ENCODE measurements around the gene ATXN2. TPM values are rescaled to one million over a fixed set of nuclear protein-coding genes. Genes with fewer than 3 reads are reported as not detected.

ATXN2 gene
- total RNA-seq, 1 experiment from 2014 or later = 17.2 TPM

- Histone ChIP-seq H4K20me1 (ENCODE audit: low read length) (peaks cover 24% of the 10 kb centered on the region), H3K4me2 (ENCODE audit: low read length) (no peak overlapping the region), H3K9ac (ENCODE audit: low read length) (no peak overlapping the region), H3K9me3 (ENCODE audit: low read length) (no peaks in the 10 kb centered on the region), H3K27ac (ENCODE audit: low read length) (no peak overlapping the region), H3K4me1 (ENCODE audit: insufficient read depth, low read length) (peaks cover 22% of the 10 kb centered on the region), H3K9me2 (replicated peaks; ENCODE audit: low read length) (no peaks in the 10 kb centered on the region), H3K4me3 (ENCODE audit: low read length) (no peak overlapping the region), H3K27me3 (ENCODE audit: low read length) (no peaks in the 10 kb centered on the region), H3K79me2 (ENCODE audit: low read length) (peaks cover 99% of the 10 kb centered on the region), H3K36me3 (ENCODE audit: low read depth, low read length) (no peaks in the 10 kb centered on the region), H3F3A (ENCODE audit: low read length, unreplicated experiment) (no peaks in the 10 kb centered on the region), H2AFZ (ENCODE audit: low read length) (no peak overlapping the region)
- POLR2A ChIA-PET (ENCODE audit: unreplicated experiment) = no interaction called here
- ATAC-seq = no peak
- CTCF ChIA-PET = no interaction called here
- no TSS peak for BruUV-seq (replicated peaks)
- no peak for DNase-seq
- TF ChIP-seq EZH2phosphoT487 (IDR thresholded peaks at IDR 0.05; ENCODE audit: borderline replicate concordance, low read length) = no peak
- intact Hi-C loops (cut with micrococcal nuclease) = no loop called here
Measured at GRCh38 chr12:111590552-111590951, 8.6 kb downstream of the ATXN2 start.

DNA sequence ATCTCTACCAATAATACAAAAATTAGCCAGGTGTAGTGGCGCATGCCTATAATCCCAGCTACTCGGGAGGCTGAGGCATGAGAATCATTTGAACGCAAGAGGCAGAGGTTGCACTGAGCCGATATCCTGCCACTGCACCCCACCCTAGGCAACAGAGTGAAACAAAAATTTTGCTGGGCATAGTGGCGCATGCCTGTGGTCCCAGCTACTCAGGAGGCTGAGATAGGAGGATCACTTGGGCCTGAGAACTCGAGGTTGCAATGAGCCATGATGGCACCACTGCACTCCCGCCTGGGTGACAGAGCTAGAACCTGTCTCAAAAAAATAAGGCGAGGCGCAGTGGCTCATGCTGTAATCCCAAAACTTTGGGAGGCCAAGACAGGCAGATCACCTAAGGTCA is 9.5 kb downstream of the ATXN2 start:
- H2AFZ ChIP-seq (ENCODE audit: low read length) = no peak overlapping the region
- intact Hi-C loops (cut with micrococcal nuclease) = no loop called here
- H3K79me2 ChIP-seq (ENCODE audit: low read length) = peaks cover 99% of the 10 kb centered on the region
- BruUV-seq (replicated peaks) = no TSS peak
- no peaks in the 10 kb centered on the region for H3K27me3 ChIP-seq (ENCODE audit: low read length)
- CTCF ChIA-PET = no interaction called here
- ATAC-seq = no peak
- H3K36me3 ChIP-seq (ENCODE audit: low read depth, low read length) = no peaks in the 10 kb centered on the region
- TF ChIP-seq EZH2phosphoT487 (IDR thresholded peaks at IDR 0.05; ENCODE audit: borderline replicate concordance, low read length) = no peak
- no peak for TF ChIP-seq EZH2 (IDR thresholded peaks at IDR 0.05; ENCODE audit: low read length, unreplicated experiment)
- no peak for TF ChIP-seq CTCF (conservative IDR thresholded peaks at IDR 0.05; ENCODE audit: low read depth, low read length)
- H3K27ac ChIP-seq (ENCODE audit: low read length) = no peak overlapping the region
- H4K20me1 ChIP-seq (ENCODE audit: low read length) = peaks cover 19% of the 10 kb centered on the region
- H3K9me2 ChIP-seq (replicated peaks; ENCODE audit: low read length) = no peaks in the 10 kb centered on the region
- H3K9ac ChIP-seq (ENCODE audit: low read length) = no peak overlapping the region
- no peak overlapping the region for H3K4me3 ChIP-seq (ENCODE audit: low read length)
- H3K4me1 ChIP-seq (ENCODE audit: insufficient read depth, low read length) = peaks cover 16% of the 10 kb centered on the region
- no peaks in the 10 kb centered on the region for H3F3A ChIP-seq (ENCODE audit: low read length, unreplicated experiment)
- POLR2A ChIA-PET (ENCODE audit: unreplicated experiment) = no interaction called here
- DNase-seq = no peak
- H3K9me3 ChIP-seq (ENCODE audit: low read length) = no peaks in the 10 kb centered on the region
- H3K4me2 ChIP-seq (ENCODE audit: low read length) = no peak overlapping the region

DNA sequence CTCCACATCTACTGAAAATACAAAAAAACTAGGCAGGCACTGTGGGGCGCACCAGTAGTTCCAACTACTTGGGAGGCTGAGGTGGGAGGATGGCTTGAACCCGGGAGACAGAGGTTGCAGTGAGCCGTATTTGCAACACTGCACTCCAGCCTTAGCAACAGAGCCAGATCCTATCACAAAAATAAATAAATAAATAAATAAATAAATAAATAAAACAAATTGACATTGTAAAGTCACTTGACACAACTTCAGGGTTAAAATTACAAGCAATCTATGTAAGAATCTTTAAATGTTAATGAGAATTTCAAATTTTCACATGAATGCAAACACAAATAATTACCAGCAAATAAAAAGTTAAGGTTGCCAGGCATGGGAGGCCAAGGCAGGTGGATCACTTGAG is 11.1 kb downstream of the ATXN2 start:
- Histone ChIP-seq H3K4me2 (ENCODE audit: low read length) (no peak overlapping the region), H2AFZ (ENCODE audit: low read length) (no peak overlapping the region), H3K27me3 (ENCODE audit: low read length) (no peaks in the 10 kb centered on the region), H3K4me3 (ENCODE audit: low read length) (no peak overlapping the region), H3K36me3 (ENCODE audit: low read depth, low read length) (no peaks in the 10 kb centered on the region), H3K4me1 (ENCODE audit: insufficient read depth, low read length) (0 out of 2 replicates have a peak, but pooled peaks cover 3% of the 10 kb centered on the region), H3K9ac (ENCODE audit: low read length) (no peak overlapping the region), H3K9me3 (ENCODE audit: low read length) (no peaks in the 10 kb centered on the region), H3K27ac (ENCODE audit: low read length) (no peak overlapping the region), H3F3A (ENCODE audit: low read length, unreplicated experiment) (no peaks in the 10 kb centered on the region), H3K79me2 (ENCODE audit: low read length) (peaks cover 99% of the 10 kb centered on the region), H3K9me2 (replicated peaks; ENCODE audit: low read length) (no peaks in the 10 kb centered on the region), H4K20me1 (ENCODE audit: low read length) (peaks cover 4% of the 10 kb centered on the region; the same call in 1 of the 2 replicates)
- intact Hi-C loops (cut with micrococcal nuclease) = no loop called here
- BruUV-seq (replicated peaks) = no TSS peak
- POLR2A ChIA-PET (ENCODE audit: unreplicated experiment) = interaction anchor here (0.6 kb wide), 1 partner anchor 64 kb away, joined by 4 read pairs; no protein-coding TSS in a partner anchor
- ATAC-seq (no peak), DNase-seq (no peak)
- CTCF ChIA-PET = no interaction called here
- no peak for TF ChIP-seq CTCF (conservative IDR thresholded peaks at IDR 0.05; ENCODE audit: low read depth, low read length)
- no peak for TF ChIP-seq EZH2 (IDR thresholded peaks at IDR 0.05; ENCODE audit: low read length, unreplicated experiment)
